ENCODE data around the gene SUSD6.

SUSD6 gene

GRCh38 chr14:69672356-69672755, 61.0 kb downstream of the SUSD6 start:
- no peak for DNase-seq (ENCODE audit: low read depth)

- DNase-seq (ENCODE audit: low read depth), result no peak
These were observed 61.7 kb downstream of the SUSD6 start for GRCh38 chr14:69673104-69673503.

GRCh38 chr14:69673578-69674305, 62.3 kb downstream of the SUSD6 start:
- DNase-seq (ENCODE audit: low read depth), result no peak

GRCh38 chr14:69674546-69675244, 63.3 kb downstream of the SUSD6 start:
- DNase-seq (ENCODE audit: low read depth), result no peak

- DNase-seq (ENCODE audit: low read depth), result no peak
These were observed 63.8 kb downstream of the SUSD6 start for GRCh38 chr14:69675245-69675583.

- DNase-seq (ENCODE audit: low read depth), result no peak
These were observed 64.6 kb downstream of the SUSD6 start for GRCh38 chr14:69675877-69676416.

GRCh38 chr14:69676723-69677122, 65.3 kb downstream of the SUSD6 start:
- no peak for DNase-seq (ENCODE audit: low read depth)

GRCh38 chr14:69680297-69680696, 68.9 kb downstream of the SUSD6 start:
- DNase-seq (ENCODE audit: low read depth), result no peak

- DNase-seq (ENCODE audit: low read depth), result no peak
These were observed 70.7 kb downstream of the SUSD6 start for GRCh38 chr14:69682136-69682535.

- no peak for DNase-seq (ENCODE audit: low read depth)
These were observed 71.3 kb downstream of the SUSD6 start for GRCh38 chr14:69682621-69683263.

GRCh38 chr14:69683971-69684370, 72.6 kb downstream of the SUSD6 start:
- no peak for DNase-seq (ENCODE audit: low read depth)

GRCh38 chr14:69684461-69685217, 73.2 kb downstream of the SUSD6 start:
- DNase-seq (ENCODE audit: low read depth), result no peak

GRCh38 chr14:69685218-69685616, 73.8 kb downstream of the SUSD6 start:
- peak; percentile 31 for DNase-seq (ENCODE audit: low read depth)

- DNase-seq (ENCODE audit: low read depth), result no peak
These were observed 74.3 kb downstream of the SUSD6 start for GRCh38 chr14:69685716-69686115.

- DNase-seq (ENCODE audit: low read depth), result no peak
These were observed 76.4 kb downstream of the SUSD6 start for GRCh38 chr14:69687606-69688298.

- no peak for DNase-seq (ENCODE audit: low read depth)
These were observed 76.9 kb downstream of the SUSD6 start for GRCh38 chr14:69688299-69688649.

- DNase-seq (ENCODE audit: low read depth), result no peak
These were observed 78.6 kb downstream of the SUSD6 start for GRCh38 chr14:69690042-69690441.

GRCh38 chr14:69692594-69692993, 81.2 kb downstream of the SUSD6 start:
- DNase-seq (ENCODE audit: low read depth), result no peak

- DNase-seq (ENCODE audit: low read depth), result no peak
These were observed 81.7 kb downstream of the SUSD6 start for GRCh38 chr14:69693145-69693544.

GRCh38 chr14:69693801-69694729, 82.7 kb downstream of the SUSD6 start:
- DNase-seq (ENCODE audit: low read depth), result no peak
